Vagina (tissue), 2 donors: Measurements from ENCODE around the gene OR4D6.

Experiments used
- CTCF ChIP-seq, 3 experiments: fragments of 450-650 bp in 2 of 3; fragments of 200-600 bp in 1 of 3; sonication (generic) in 1 of 3; IDR thresholded peaks; one replicate each; pipeline ENCODE4 v1.5.1; 2017 to 2019; ENCODE audit warnings: antibody characterized with exemption in 3 of 3, mild to moderate bottlenecking in 2 of 3, moderate library complexity in 2 of 3
- POLR2A ChIP-seq, 2 donors: fragments of 450-650 bp; IDR thresholded peaks; one replicate each; pipeline ENCODE4 v1.6.1; 2017; ENCODE audit warnings: antibody characterized with exemption in 2 of 2, mild to moderate bottlenecking in 2 of 2, moderate library complexity in 2 of 2

GRCh38 chr11:59473015-59473414 is 16.3 kb downstream of the OR4D6 start, which contains the start of gene OR4D10:
- TF ChIP-seq CTCF (IDR thresholded peaks at IDR 0.05) (no peak), POLR2A (IDR thresholded peaks at IDR 0.05) (no peak)
